LoVo (cell line): ENCODE data around the gene AQP1.

ENCODE experiments used
- DNase-seq: peaks from one replicate; pipeline ENCODE4 v3.0.0-alpha.2; 2016; ENCODE audit warnings: low spot score

The AQP1 gene

DNA sequence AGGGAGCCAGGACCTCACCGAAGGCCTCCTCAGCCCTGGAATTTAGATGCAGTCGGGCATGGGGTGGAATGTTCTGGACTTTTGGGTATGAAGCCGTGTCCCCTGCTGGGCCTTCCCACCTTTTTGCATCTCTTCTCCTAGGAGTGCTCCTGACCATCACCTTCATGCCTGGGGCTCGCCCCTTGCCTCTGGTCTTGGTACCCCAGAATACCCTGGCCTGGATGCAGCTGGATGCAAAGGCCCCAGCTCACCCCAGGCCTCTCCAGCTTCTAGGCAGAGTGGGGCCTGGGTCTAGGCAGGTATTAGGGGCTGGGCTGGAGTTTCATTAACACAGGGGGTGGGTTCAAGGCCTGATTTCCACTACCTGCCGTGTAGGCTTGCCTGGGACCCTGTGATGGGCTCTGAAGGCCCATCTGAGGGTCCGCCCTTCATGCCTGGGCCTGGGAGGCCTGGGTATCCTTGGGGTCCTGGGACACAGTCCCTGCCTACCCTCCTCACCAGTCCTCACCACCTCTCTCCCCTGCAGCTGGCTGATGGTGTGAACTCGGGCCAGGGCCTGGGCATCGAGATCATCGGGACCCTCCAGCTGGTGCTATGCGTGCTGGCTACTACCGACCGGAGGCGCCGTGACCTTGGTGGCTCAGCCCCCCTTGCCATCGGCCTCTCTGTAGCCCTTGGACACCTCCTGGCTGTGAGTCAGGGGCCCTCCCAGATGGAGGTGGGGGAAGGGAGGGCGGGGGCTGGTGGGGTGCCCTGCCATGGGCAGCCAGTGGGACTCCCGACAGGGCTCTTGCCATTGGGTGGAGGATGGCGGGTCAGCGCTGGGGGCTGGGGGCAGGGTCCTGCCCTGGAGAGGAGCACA lies 10.1 kb downstream of the AQP1 start:
- no peak for DNase-seq

DNA sequence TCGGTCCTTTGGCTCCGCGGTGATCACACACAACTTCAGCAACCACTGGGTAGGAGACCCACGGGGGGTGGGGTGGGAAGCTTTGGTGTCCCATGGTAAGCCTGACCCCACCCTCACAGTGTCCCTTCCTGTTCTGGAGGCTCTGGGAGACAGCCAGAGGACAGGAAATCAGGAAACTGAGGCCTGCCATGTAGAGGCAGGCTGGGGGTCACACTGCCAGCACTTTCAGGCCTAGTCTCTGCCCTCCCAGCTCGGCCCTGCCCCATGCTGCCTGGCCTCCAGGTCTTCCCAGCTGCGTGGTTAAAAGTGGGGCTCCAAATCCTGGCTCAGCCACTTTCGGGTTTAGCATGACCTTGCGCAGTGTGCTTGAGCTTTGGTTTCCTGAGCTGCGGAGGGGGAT lies 10.9 kb downstream of the AQP1 start:
- no peak for DNase-seq

DNA sequence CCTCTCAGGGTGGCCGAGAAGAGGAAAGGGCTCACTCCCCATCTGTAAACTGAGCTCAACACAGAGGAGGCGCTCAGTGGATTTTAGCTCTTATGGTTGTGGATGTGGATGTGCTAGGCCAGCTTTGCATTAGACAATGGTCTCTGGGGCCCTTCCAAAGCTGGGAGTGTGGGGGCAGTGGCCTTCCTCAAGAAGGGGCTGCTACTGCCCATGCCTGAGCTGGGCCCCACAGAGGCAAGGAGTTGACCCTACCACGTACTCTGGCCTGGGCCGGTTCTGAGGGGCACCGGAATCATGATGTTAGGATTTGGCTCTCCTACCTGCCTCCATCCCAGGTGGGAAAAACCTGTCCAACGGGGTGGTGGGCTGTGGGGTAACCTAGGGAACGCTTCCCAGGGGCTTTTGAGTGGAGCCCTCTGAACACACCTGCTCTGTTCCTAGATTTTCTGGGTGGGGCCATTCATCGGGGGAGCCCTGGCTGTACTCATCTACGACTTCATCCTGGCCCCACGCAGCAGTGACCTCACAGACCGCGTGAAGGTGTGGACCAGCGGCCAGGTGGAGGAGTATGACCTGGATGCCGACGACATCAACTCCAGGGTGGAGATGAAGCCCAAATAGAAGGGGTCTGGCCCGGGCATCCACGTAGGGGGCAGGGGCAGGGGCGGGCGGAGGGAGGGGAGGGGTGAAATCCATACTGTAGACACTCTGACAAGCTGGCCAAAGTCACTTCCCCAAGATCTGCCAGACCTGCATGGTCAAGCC lies 11.5 kb downstream of the AQP1 start:
- no peak for DNase-seq

DNA sequence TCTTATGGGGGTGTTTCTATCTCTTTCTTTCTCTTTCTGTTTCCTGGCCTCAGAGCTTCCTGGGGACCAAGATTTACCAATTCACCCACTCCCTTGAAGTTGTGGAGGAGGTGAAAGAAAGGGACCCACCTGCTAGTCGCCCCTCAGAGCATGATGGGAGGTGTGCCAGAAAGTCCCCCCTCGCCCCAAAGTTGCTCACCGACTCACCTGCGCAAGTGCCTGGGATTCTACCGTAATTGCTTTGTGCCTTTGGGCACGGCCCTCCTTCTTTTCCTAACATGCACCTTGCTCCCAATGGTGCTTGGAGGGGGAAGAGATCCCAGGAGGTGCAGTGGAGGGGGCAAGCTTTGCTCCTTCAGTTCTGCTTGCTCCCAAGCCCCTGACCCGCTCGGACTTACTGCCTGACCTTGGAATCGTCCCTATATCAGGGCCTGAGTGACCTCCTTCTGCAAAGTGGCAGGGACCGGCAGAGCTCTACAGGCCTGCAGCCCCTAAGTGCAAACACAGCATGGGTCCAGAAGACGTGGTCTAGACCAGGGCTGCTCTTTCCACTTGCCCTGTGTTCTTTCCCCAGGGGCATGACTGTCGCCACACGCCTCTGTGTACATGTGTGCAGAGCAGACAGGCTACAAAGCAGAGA lies 12.2 kb downstream of the AQP1 start:
- no peak for DNase-seq

DNA sequence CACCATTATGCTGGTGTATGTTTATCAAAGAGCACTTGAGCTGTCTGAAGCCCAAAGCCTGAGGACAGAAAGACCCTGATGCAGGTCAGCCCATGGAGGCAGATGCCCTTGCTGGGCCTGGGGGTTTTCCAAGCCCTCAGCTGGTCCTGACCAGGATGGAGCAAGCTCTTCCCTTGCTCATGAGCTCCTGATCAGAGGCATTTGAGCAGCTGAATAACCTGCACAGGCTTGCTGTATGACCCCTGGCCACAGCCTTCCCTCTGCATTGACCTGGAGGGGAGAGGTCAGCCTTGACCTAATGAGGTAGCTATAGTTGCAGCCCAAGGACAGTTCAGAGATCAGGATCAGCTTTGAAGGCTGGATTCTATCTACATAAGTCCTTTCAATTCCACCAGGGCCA lies 13.0 kb downstream of the AQP1 start:
- no peak for DNase-seq

DNA sequence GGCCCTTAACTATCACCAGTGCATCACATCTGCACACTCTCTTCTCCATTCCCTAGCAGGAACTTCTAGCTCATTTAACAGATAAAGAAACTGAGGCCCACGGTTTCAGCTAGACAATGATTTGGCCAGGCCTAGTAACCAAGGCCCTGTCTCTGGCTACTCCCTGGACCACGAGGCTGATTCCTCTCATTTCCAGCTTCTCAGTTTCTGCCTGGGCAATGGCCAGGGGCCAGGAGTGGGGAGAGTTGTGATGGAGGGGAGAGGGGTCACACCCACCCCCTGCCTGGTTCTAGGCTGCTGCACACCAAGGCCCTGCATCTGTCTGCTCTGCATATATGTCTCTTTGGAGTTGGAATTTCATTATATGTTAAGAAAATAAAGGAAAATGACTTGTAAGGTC lies 13.5 kb downstream of the AQP1 start:
- no peak for DNase-seq

DNA sequence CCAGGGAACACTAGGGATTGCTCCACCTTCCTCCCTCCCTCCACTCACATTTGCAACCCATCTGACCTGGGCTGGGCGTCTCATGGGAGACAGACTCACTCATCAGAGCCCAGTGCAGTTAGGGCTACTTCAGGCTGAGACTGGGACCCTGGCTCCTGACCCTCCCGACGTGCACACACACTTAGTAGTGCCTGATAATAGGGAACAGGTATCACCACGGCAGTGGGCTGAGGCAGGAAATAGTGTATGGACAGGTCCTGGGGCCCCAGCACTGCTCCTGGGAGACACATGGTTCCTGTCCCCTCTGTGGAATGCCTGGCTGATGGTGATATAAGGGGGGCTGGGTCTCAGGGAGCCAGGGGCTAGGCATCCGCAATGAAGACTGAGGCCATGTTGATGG lies 14.3 kb downstream of the AQP1 start:
- no peak for DNase-seq

DNA sequence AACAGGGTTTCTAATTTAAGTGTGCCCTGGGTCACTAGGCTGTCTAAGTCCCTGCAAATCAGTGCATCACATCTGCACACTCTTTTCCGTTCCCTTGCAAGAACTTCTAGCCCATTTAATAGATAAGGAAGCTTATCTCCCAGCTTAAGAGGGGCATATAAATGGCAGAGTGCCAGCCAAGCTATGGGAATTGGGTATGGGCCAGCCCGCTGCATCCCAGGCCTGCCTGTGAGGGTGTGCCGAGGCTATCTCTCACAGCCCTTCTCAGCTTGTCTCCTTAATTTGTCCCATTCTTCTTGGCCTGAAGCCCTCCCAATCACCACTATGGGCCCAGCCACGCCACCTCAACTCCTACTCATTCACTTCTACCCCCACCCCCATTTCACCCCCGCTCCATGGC lies 14.7 kb downstream of the AQP1 start:
- no peak for DNase-seq

DNA sequence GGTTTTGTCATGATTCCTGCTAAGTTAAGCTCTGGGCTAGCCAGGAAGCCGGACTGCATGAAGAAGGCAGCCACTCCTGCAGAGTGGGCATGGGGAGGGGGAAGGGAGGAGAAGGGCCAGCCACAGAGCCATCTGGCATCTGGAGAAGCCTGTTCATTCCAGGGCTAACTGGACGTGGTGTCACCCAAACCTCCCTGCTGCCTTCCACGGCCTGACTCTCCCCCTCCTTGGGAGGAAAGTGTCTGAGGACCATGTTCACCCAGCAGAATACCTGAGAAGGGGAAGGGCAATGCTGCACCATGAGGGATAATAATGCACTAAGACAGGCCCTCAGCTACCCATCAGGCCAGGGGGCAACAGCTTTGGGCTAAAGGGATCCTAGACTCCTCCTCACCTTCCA lies 15.4 kb downstream of the AQP1 start:
- DNase-seq = no peak

DNA sequence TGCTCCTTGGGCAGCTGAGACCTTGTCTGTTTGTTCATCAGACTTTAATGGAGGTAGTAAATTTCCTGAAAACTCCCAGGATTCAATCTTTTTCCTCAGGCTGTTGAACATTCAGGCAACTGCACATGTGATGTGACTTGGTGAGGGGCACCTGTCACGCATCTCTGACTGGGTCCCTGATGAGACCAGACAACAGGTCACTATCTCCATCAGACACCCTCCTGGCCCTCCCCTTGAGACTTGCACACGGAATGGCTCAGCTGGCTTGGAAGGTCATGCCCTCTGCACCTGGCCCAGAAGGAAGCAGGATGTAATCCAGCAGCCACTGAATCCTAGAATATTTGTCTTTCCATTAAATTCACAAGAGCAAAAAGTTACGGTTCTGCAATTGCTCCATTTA lies 15.9 kb downstream of the AQP1 start:
- no peak for DNase-seq

DNA sequence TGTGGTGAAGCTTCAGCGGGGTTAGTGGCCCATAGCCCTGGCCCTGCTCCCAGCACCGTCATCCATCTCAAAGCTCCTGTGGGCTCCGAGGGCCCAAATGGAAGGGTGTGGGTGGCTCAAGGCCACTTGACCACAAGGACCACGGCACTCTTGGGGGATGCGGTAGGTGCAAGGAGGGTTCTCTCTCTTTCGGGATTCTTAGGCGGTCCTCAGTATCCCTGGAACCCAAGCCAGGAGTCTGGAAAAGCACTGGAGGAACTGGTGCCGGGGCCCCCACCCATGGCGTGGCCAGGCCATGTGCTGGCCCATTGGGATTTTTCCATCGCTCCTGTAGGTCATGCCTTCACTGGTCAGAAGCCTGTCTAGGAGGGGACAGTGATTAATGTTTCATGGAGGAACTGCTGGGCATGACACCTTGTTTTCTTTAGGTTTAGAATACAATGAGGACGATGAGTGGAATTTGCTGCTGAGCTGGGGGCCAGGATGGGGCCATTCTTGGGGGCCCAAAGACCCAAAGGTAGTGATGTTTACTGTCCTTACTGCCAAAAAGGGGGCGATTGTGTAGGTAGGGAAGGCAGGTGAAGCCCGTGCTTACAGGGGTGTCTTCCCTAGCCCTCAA lies 16.7 kb downstream of the AQP1 start:
- no peak for DNase-seq

DNA sequence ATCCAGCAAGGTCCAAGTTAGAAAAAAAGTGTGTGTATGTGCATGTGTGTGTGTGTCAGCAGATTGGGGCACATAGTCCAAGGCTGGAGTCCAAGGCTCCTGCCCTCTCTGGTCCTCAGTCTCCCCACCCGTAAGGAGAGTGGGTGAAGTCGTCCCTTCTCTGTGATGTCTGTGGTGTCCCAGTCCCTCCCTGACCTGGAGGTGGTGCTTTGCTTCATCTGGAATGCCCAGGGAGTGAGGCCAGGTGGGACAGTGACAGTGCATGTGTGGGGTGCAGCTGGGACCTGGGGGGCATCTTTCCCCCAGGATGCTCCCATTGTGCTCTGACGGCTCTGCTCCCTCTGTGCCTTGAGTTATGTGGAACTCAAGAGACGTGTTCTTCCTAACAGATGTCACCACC lies 18.0 kb downstream of the AQP1 start:
- DNase-seq = no peak

DNA sequence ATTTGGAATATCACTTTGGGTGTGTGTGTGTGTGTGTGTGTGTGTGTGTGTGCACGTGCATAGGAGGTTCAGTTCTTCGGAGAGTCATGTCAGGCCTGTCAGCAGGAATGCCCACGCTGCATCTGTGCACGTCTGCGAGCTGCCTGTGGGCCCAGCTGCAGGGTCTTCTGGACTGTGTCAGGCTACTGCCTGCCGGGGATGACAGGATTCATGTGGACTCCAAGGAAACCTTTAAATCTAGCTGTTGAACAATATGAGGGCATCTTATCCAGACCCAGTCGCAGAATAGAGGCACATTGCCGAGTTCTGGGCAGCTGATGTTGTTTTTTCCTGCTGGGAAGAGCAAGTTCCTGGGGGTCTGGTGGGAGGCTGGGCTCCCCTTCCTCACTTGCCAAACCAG lies 19.0 kb downstream of the AQP1 start:
- DNase-seq = no peak

DNA sequence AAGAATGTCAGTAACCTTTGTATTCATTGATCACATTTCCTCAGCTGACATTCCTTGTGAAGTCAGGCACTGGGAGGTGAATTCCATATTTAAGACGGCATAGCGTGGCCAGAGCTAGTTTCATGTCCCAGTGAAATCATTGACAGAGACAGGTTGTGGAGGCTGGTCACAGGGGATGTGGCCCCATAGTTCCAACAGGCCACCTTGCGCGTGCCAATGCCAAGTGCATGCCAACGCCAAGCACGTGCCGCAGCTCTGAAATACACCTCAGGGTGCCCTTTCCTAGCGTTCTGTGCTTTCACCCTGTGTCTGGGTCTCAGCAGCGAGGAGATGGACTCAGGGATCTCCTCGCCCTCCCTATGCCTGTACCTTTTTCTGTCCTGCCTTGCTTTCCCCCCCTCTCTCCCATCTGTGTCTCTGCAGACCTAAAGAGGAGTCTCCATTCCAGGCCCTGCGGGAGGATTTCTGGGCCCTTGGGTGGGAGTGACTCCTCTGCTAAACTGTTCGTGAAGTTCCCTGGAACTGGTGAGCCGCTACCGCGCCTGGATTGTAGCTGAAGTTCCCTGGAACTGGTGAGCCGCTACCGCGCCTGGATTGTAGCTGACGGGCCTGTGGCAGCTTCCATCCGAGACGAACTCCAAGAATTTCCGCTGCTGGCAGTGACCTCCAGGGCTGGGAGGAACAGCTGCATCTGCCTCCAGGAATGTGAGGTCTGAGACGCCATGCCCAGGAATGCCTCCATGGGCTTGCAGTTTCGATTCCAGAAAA lies 19.7 kb downstream of the AQP1 start:
- no peak for DNase-seq

DNA sequence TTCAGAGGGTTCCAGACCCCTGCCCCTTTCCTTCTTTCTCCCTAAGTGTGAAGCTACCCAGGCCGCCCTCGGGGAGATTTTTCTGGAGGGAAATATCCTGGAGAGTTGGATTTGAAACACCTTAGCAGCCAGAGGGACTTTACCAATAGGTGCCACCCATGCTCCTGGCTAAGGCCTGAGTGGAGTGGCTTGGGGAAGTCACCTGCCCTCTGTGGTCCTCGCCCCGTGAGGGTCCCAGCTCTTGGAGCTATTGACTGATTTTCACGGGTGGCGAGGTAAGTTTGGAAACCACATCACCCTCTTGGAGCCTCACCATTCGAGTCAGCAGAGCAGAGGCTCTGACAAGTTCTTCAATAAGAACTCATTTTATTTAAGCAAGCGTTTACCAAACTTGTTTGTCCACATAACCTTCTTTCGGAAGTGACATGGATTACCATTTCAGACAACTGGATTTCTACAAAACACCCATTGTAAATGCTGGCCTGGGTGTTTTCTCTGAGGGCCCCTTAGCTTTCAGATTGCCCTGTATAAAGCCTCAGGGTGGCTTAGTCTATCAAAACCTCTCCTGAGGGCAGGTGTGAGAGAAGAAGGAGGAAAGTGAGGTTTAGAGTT lies 20.4 kb downstream of the AQP1 start:
- no peak for DNase-seq

DNA sequence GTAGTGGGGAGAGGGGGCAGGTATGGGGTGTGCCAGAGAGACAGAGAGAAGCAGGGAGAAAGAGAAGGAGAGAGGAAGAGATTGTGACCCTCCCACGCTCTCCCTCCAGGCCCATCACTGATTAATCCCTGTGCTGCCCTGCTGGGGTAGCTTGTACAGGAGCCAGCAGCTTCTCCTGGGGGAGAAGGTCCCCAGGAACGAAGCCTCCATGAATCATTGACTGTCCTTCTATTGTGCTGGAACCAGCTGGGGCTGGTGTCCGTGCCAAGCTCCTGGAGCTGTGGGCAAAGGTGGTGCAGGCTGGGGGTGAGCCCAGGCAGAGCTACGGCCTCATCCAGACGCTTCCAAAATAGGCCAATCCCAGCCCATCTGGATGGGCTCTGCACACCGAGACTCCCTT lies 20.9 kb downstream of the AQP1 start:
- no peak for DNase-seq

DNA sequence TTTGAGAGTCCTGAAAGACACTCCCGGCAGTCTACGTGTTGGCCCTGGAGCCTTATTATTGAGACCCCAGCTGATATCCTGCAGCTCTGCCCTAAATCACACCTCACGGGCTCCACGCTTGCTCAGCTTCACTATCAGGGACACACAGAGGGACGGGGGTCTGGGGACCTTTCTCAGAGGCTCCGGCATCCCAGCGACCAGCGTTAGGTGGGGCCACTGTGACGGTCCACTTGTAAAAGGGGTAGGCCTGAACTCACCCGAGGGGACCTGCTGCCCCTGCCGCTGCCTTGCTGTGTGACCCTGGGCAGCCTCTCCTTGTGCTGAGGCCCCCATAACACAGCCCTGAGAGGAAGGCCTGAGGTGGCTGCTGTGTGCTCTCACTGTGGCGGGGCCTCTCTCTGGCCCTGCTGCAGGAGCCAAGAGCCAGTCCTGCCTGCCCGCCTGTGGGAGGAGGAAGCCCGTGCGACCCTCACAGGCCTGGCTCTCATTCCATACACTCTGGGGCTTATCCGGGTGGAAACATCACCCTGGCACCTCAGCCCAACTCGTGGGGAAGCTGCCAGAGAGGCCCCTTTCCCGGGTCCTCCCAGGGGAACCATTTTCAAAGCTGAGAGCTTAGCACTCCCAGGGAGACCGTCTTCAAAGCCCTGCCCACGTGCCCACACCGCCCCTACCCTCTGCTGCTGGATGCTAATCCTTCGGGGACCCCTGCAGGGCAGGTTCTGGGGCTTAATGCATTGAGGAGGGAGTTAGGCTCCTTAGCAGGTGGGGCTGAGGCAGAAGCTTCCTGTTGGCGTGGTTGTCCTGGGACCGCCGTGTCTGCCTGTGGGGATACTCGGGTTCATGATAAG lies 21.7 kb downstream of the AQP1 start:
- DNase-seq = no peak

DNA sequence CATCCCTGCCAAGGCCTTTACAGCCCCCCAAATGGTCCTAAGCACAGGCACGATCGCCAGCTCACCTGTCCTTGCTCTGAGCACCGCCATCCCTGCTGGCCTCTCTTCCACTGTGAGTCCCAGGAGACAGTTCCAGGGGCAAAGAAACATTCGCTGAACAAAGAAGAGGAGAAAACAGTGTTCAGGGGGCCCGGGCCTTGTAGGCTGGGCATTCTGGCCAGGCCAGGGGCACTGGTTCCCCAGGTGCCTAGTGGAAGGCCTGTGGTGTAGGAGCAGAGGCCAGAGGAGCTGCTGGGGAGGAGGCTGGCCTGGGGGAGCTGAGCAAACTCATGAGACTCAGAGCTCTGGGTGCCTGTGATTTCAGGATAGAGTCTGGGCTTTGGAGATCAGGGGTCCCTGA lies 22.6 kb downstream of the AQP1 start:
- DNase-seq = no peak

DNA sequence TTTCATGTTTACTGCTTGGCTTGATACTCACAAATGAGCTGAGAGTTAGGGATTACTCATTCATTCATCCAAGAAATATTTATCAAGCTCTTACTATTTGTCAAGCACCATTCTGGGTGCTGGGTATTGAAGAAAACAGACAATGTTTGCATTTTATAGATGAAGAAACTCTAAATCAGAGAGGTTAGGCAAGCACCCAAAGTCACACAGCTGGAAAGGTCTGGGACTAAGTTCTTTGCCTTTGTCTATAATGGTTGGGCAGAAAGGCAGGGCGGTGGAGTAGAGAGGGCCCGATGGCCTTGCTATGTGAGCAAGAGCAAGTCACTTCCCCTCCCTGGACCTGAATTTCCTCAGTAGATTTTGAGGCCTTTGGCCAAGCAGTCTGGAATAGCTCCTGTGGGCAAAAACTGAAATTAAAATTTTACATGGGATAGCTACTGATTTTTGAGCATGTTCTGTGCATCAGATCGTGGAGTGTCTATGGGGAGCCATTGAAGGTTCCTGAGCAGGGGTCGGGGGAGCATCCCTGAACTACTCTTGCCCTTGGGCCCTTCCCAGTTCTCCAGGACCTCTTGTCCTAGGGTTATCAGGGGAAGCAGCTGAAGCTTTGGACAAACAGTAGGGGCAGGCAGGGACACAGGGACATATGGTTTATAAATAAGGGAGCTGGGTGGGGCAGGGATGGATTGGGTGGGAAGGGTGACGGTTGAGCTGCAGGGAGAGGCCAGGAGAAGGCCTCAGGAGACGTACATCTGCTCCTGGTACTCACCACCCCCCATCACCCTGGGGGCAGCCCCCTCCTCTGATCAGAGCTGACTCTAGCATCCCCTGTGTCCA lies 23.3 kb downstream of the AQP1 start:
- DNase-seq = no peak

DNA sequence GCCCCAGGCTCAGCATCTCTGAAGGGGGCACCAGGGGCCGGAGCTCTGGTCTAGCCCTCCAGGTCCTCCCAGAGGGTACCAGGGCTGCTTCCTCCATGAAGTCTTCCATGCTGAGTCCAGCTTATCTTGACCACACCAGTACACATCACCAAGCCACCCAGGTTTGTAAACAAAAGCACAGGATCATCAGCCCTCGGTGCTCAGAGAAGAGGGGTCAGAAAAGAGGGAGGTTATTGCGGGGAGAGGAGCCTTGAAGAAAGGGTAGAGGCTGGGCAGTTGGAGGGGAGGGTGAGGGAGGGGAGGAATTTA lies 23.9 kb downstream of the AQP1 start:
- no peak for DNase-seq
